Astrocyte of the hippocampus (primary cell): ENCODE measurements around the gene DIRAS1.
A peak's percentile ranks its signal among the peaks of the same experiment; 100 is the strongest.

Experiments used
- DNase-seq: peaks from one replicate; pipeline ENCODE4 v3.0.0; 2011; ENCODE audit warnings: low read depth, low spot score

The DIRAS1 gene

DNA sequence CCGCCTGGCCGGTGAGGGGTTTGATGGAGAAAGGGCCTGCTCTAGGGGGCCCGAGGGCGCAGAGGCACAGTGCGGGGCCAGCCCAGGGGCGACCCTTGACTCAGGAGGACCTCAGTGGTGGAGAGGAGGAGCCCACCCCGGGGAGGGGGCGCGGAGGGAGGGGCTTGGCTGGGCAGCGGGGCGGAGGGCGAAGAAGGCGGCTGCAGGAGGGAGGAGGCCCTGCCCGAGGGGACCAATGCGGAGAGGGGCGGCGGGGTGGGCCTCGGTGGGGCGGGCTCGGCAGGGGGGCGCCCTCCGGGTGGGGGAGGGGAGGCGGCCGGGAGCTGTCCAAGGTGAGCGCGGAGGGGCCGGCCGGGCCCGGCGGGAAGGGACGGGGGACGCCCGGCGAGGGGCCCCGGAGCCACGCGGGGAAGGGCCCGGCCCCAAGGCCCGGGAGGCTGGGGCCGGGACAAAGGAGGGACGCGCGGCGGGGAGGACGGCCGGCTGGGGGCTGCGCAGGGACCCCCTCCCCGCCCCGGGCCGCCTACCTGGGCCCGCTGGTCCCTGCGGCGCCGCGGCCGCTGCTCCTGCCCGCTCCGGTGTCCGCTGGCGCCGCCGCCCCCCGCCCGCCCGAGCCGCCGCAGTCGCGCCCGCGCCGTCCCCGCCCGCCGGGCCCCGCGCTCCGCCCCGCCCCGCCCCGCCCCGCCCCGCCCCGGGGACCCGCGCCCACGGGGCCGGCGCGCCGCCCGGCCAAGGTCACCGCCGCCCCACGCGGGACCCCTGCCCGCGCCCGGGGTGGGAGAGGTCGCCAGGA lies at the start of gene DIRAS1:
Gene DIRAS1, minus strand, starts transcription at position 596 of the 793 bp plus-strand sequence. CDS start 3,566 bp downstream, outside the sequence.
- peak; percentile 32 for DNase-seq

DNA sequence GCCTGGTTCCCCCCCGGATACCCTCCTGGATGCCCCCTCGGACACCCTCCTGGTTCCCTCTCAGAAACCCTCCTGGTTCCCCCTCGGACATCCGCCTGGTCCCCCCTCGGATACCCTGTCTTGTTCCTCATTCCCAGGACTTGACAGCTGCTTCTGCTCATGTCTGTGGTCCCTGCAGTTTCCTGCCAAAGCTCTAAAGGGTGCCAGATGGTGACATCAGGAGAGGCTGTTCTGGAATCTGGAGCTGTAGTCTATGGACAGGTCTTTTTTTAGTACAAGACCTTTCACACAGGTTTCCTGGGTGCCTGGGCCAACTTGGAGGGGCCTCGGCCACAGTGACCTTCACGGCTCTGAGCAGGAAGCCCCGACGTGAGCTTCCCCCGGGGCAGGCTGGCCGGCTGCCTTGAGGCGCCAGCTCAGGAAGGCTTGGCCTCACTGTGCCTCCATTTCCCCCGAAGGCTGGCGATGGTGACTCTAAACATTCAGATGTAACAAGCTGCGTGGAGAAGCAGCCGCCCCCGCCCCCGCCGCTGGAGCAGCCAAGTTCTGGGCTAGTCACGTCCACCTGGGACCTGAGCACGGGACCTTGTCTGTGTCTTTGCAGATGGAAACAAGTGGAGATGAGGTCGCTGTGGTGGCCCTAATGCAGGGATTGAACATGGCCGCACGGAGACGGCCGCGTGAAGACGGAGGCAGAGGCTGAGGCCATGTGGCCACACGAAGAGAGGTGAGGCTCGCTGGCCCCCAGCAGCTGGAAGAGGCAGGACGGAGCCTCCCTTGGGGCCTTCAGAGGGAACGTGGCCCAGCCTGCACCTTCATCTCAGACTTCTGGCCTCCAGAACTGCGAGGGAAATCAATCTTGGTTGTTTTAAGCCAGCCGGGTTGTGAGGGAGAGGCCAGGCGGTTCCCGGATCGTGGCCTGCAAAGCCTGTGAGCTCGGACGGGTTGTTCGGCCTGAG lies 49.2 kb upstream of the DIRAS1 start:
- DNase-seq = peak; percentile 17

GRCh38 chr19:2769218-2769617 lies 48.0 kb upstream of the DIRAS1 start:
- no peak for DNase-seq

DNA sequence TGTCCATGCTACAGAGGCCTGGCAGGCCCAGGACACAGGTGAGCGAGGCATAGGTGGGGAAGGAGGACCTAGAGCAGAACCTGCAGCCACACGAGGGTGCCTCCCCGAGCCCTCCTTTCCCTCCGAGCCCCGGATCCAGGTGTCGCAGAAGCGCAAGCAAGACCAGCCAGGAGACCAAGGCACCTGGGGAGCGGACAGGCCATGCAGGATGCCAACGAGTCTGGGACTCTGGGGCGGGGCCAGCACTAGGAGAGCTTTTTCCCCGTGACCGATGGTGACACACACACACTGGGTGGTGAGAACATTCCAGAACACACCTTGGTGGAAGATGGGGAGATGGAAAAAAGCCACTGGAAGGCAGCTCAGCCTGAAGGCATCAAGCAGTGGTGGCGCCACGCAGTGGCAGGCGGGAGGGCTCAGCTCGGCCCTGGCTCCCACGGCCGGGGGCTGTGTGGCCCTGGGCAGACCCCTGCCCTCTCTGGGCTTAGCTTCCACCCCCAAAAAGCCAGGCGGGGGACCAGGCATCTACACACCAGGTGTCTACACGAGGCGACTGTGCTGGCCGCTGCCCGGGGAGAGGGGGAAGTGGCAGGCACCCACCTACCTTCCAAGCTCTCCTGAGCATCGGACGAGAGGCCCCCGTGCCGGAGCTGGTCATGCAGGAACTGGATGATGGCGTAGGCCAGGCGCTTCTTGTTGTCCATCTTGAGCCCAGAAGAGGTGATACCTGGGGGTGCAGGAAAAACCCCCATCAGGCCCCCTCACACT lies 47.4 kb upstream of the DIRAS1 start:
- no peak for DNase-seq

DNA sequence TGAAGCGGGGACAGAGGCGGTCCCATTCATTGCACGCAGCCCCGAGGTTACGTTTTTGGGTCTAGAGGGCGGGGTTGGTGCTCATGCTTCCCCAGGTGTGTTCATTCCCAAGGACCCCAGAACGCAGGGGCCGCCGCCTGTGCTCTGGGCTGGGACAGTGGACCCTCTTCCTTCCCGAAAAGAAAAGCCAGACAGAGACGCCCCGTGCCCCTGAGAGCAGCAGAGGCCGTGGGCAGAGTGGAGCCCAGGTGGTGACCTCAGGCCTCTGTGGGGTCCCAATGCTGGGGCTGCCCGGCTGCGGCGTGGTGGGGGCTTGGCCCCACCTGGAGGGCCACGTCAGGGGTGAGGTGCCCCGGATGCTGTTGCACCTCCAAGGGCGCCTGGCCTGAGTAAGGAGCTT lies 46.5 kb upstream of the DIRAS1 start:
- no peak for DNase-seq

- no peak for DNase-seq
Observed at GRCh38 chr19:2766594-2767372, 45.6 kb upstream of the DIRAS1 start.

DNA sequence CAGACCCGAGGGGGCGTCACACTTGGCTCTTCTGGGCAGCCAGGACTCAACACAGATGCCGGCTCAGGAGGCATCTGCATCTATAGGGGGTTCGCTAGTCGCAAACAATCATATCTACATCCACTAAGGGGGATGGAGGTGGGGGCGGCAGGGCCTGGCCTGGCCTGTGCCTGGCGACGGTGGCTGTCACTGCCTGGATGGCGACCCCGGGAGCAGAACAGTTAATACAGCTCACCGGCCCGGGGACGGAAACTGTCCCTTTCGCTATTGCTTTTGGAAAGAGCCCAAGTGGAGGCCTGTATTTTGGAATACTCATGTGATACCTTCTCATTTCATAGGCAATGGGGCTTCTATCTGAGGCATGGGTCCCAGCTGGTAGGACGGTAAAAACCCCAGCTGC lies 44.2 kb upstream of the DIRAS1 start:
- no peak for DNase-seq

GRCh38 chr19:2764945-2765344 lies 43.8 kb upstream of the DIRAS1 start:
- DNase-seq = no peak

DNA sequence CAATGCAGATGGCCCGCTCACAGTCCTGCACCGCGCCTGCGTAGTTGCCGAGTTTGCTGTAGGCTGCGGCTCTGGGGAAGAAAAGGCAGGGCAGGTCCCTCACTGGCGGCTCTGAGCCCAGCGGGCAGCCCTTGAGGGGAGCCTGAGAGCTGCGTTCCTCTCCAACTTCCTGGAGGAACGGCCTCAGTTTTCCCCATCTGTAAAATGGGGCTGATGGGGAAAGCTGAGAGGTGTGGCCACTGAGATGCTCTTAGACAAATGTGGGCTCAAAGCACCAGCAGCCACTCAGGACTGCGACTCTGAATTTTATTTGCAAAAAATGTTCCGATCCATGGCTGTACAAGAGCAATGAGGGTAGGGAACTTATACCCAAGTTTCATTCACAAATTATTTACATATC lies 42.5 kb upstream of the DIRAS1 start:
- DNase-seq = no peak

DNA sequence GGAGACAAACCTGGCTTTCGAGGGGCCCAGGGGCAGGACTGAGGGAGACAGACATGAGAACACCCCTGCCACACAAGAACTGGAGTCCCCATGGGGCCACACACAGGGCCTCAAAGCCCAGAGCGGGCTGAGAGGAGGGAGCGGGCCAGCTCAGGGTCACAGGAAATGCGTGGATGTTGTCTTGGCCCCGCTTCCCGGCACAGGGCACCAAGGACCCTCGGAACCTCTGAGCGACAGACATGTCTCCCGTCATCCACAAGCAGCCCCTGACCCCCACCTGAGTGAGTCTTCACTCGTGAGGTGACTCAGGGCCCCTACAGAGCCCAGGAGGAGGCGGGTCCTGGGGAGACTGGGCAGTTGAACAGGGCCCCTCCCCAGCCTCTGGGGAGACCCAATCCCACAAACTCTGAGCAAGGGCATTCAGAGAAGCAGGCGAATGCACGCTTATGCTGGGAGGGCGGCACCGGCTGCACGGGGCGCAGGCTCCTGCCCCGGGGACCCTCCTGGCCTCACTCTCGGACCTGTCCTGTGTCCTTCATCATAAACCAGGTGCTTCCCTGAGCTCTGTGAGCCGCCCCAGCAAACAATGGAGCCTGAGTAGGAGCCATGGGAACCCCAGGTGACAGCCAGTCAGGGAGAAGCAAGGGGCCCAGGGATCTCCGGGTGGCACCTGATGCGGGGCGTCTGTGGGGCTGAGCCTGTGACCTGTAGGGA lies 41.8 kb upstream of the DIRAS1 start:
- DNase-seq = no peak

GRCh38 chr19:2761876-2762782 lies 41.0 kb upstream of the DIRAS1 start:
- no peak for DNase-seq

DNA sequence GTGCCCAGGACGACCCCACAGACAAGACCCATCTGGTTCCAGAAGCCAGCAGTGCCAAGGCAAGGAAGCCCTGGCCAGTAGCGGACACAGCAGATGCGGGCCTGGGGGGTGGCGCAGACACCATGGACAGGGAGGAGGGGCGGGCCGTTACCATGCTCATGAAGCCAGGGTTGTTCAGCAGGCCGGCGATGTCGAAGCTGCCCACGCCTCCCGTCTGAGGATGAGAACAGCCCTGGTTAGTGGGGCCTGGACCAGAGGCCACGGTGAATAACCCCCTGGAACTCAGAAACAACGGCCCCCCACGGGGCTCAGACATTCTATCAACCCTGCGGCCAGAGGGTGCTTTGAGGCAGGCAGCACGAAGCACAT lies 40.1 kb upstream of the DIRAS1 start:
- no peak for DNase-seq

DNA sequence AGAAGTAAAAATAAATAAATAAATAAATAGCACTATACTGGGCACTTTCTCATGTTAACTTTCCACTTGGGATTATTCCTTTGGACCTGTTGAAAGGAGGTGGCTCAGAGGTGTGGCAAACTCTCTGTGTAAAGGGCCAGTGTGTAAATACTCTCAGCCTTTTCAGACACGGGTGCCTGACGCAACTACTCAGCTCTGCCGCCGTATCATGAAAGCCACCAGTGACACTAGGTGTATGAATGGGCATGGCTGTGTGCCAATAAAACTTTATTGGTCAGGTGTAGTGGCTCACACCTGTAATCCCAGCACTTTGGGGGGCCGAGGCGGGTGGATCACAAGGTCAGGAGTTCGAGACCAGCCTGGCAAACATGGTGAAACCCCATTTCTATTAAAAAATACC lies 38.8 kb upstream of the DIRAS1 start:
- no peak for DNase-seq

DNA sequence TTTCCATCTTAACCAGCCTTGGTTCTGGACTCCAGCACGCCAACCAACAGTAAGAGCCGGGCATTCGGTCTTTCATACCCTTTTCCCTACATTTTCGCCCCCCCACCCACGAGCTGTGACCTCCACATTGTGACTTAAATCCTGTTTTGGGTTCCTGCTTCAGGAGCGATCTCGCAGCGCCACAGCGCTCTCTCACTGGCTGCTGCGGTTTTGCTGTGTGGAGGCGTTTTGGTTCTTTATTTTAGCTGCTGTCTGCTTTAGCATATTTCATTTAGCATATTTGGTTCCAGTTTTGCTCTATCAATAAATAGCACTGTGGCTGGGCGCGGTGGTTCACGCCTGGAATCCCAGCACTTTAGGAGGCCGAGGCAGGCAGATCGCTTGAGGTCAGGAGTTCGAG lies 38.2 kb upstream of the DIRAS1 start:
- no peak for DNase-seq

DNA sequence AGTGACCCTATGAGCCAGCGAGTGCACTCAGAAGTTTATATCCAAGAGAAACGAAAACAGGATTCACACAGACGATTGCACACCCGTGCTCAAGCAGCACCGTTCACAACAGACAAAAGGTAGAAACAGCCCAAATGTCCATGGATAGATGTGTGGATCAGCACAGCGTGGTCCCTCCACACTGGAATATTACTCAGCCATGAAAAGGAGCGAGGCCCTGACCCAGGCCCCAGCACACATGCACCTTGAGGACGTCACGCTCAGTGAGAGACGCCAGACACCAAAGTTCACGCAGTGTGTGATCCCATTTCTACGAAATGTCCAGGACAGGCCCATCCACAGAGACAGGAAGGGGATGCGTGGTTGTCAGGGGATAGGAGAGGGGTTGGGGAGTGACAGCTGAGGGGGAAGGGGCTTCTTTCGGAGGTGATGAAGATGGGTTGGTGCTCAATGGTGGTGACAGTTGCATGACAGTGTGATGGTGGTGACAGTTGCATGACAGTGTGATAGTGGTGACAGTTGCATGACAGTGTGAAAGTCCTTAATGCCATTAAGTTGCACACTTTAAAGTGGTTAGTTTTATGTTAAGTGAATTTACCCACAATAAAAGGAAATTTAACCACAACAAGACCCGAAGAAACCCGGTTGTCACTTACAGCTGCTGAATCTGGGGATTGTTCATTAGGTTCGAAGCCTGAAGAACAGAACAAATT lies 37.6 kb upstream of the DIRAS1 start:
- no peak for DNase-seq

GRCh38 chr19:2756921-2757881 lies 36.0 kb upstream of the DIRAS1 start:
- DNase-seq = no peak

DNA sequence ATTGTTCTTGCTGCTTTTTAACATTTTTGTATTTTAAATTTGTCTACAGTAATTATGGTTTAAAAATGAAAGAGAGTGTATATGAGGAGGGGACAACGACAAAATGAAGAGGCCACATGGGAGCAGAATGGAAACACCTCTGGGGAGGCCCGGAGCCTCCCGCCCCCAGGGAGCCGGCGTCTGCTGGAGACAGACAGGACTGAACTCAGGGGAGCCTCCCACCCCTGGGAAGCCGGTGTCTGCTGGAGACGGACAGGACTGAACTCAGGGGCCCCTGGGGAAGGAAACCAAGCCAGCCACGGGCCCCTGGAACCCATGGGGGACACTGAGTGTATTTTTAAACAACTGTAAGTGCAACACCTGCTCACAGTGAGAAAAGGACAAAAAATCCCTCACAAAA lies 35.3 kb upstream of the DIRAS1 start:
- no peak for DNase-seq

- no peak for DNase-seq
Observed at GRCh38 chr19:2755811-2756210, 34.6 kb upstream of the DIRAS1 start.
